Measurements from ENCODE around the gene CA10. TPM values are rescaled to one million over a fixed set of nuclear protein-coding genes. Genes with fewer than 3 reads are reported as not detected.

Gene CA10
- polyA plus RNA-seq, 1 donor (not counting 4 experiments of a cell fraction or from before 2014, with no cell fraction given) = 2.9 TPM

GRCh38 chr17:51611585-51611984 is 546.9 kb downstream of the CA10 start:
- dilution Hi-C loops (cut with MboI; ENCODE audit: extremely low pct_ligation_motif_present, low sequenced_read_pairs) = no loop called here

GRCh38 chr17:51610834-51611233 is 547.7 kb downstream of the CA10 start:
- TF ChIP-seq EZH2 (IDR thresholded peaks at IDR 0.05; ENCODE audit: low read length) (no peak), CTCF (optimal IDR thresholded peaks at IDR 0.05 in 1 of 3, IDR thresholded peaks at IDR 0.05 in 1 of 3, conservative IDR thresholded peaks at IDR 0.05 in 1 of 3; ENCODE audit: extremely low read depth in 1 of 3, insufficient read depth in 2 of 3, low read length in 3 of 3) (no peak)
- Histone ChIP-seq H3K27me3 (ENCODE audit: control insufficient read depth, extremely low read depth, insufficient read depth, low read length) (no peaks in the 10 kb centered on the region), H3K9me3 (ENCODE audit: control insufficient read depth, low read depth, low read length) (no peaks in the 10 kb centered on the region), H3K36me3 (ENCODE audit: control insufficient read depth in 2 of 2, extremely low read depth in 1 of 2, insufficient read depth in 2 of 2, low read length in 2 of 2) (no peaks in the 10 kb centered on the region), H4K20me1 (ENCODE audit: control insufficient read depth, extremely low read depth, insufficient read depth, low read length) (no peaks in the 10 kb centered on the region), H3K79me2 (ENCODE audit: control insufficient read depth, insufficient read depth, low read length) (no peaks in the 10 kb centered on the region), H3K9me1 (ENCODE audit: control insufficient read depth, extremely low read depth, insufficient read depth, low read length) (no peaks in the 10 kb centered on the region), H3K4me1 (ENCODE audit: control insufficient read depth, extremely low read depth, insufficient read depth, low read length) (peaks cover 2% of the 10 kb centered on the region), H3K4me2 (ENCODE audit: control insufficient read depth, extremely low read depth, insufficient read depth, low read depth, low read length) (no peak overlapping the region), H3K9ac (ENCODE audit: control insufficient read depth, extremely low read depth, insufficient read depth, low read length) (no peak overlapping the region), H3K27ac (ENCODE audit: control insufficient read depth, insufficient read depth, low read length) (no peak overlapping the region), H2AFZ (ENCODE audit: control insufficient read depth, low read length) (no peak overlapping the region), H3K4me3 (ENCODE audit: control insufficient read depth in 2 of 3, extremely low read depth in 1 of 3, insufficient read depth in 2 of 3, low read depth in 1 of 3, low read length in 3 of 3) (no peak overlapping the region)
- dilution Hi-C loops (cut with MboI; ENCODE audit: extremely low pct_ligation_motif_present, low sequenced_read_pairs) = no loop called here
- FAIRE-seq (no peak), DNase-seq (ENCODE audit: low read depth, low spot score) (no peak)

More at GRCh38 chr17:51611585-51611984, 546.9 kb downstream of the CA10 start:
- Histone ChIP-seq H3K79me2 (ENCODE audit: control insufficient read depth, insufficient read depth, low read length) (no peaks in the 10 kb centered on the region), H3K4me3 (ENCODE audit: control insufficient read depth in 2 of 3, extremely low read depth in 1 of 3, insufficient read depth in 2 of 3, low read depth in 1 of 3, low read length in 3 of 3) (no peak overlapping the region), H3K9me3 (ENCODE audit: control insufficient read depth, low read depth, low read length) (no peaks in the 10 kb centered on the region), H2AFZ (ENCODE audit: control insufficient read depth, low read length) (no peak overlapping the region), H3K4me2 (ENCODE audit: control insufficient read depth, extremely low read depth, insufficient read depth, low read depth, low read length) (no peak overlapping the region), H3K9ac (ENCODE audit: control insufficient read depth, extremely low read depth, insufficient read depth, low read length) (no peak overlapping the region), H3K27ac (ENCODE audit: control insufficient read depth, insufficient read depth, low read length) (no peak overlapping the region), H3K27me3 (ENCODE audit: control insufficient read depth, extremely low read depth, insufficient read depth, low read length) (no peaks in the 10 kb centered on the region), H3K9me1 (ENCODE audit: control insufficient read depth, extremely low read depth, insufficient read depth, low read length) (no peaks in the 10 kb centered on the region), H3K4me1 (ENCODE audit: control insufficient read depth, extremely low read depth, insufficient read depth, low read length) (peaks cover 2% of the 10 kb centered on the region), H4K20me1 (ENCODE audit: control insufficient read depth, extremely low read depth, insufficient read depth, low read length) (no peaks in the 10 kb centered on the region), H3K36me3 (ENCODE audit: control insufficient read depth in 2 of 2, extremely low read depth in 1 of 2, insufficient read depth in 2 of 2, low read length in 2 of 2) (no peaks in the 10 kb centered on the region)
- TF ChIP-seq CTCF (optimal IDR thresholded peaks at IDR 0.05 in 1 of 3, IDR thresholded peaks at IDR 0.05 in 1 of 3, conservative IDR thresholded peaks at IDR 0.05 in 1 of 3; ENCODE audit: extremely low read depth in 1 of 3, insufficient read depth in 2 of 3, low read length in 3 of 3) = no peak
- TF ChIP-seq EZH2 (IDR thresholded peaks at IDR 0.05; ENCODE audit: low read length) = no peak
- DNase-seq (ENCODE audit: low read depth, low spot score) (no peak), FAIRE-seq (no peak)

All from keratinocyte (primary cell).